OCI-LY1 (cell line): ENCODE data around the gene PPP1CA.

ENCODE experiments used
- CTCF ChIP-seq: fragments of 200-600 bp; sonication (generic), shearing (Covaris generic); IDR thresholded peaks from 2 replicates; pipeline ENCODE4 v1.5.1; 2017; ENCODE audit warnings: mild to moderate bottlenecking, antibody characterized with exemption, low read length, moderate library complexity, mixed read lengths
- EZH2 ChIP-seq: fragments of 200-600 bp; sonication (generic), shearing (Covaris generic); IDR thresholded peaks from 2 replicates; pipeline ENCODE4 v1.8.0; 2017; ENCODE audit warnings: borderline replicate concordance, mixed run types, mild to moderate bottlenecking, antibody characterized with exemption, low read length, moderate library complexity, mixed read lengths

DNA sequence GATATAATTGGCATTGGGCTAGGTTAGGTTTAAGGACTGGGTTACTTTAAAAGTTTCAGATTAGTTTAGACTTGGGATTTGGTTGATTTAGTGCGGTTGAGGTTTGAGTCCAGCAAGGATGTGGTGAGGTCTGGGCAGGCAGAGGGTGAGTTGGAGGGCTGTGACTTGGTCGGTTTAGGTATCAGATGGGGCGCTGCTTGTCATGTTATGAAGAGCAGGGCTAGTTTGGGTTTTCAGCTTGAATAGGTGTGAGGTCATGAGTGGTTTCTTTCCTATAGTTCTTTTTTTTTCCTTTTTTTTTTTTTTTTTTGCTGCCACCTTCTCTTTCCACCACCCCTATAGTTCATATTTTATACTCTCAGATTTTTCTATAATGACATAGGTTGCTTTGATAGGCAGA, 33.0 kb downstream of the PPP1CA start:
- TF ChIP-seq CTCF (no peak), EZH2 (no peak)
